Stimulated activated naive CD8-positive, alpha-beta T cell treated with anti-CD3 and anti-CD28 coated beads, Interleukin-15, amount 100 ng/mL, for 72 hours (primary cell): ENCODE measurements around the gene TSHZ3.

Experiments used
- ATAC-seq: fragments of 150-1000 bp; cut with Tn5 transposase; 2 replicates; pipeline ENCODE4 v1.10.0; 2021; ENCODE audit warnings: mild to moderate bottlenecking, moderate library complexity
- DNase-seq, 2 donors: peaks; one replicate each; pipeline ENCODE4 v3.0.0; 2021 to 2022
- H3K27ac Mint-ChIP-seq, 2 donors: one replicate each; pipeline ENCODE4 v1.8.0; 2022; ENCODE audit warnings: mild to moderate bottlenecking in 2 of 2, mixed read lengths in 2 of 2, moderate library complexity in 2 of 2
- H3K27me3 Mint-ChIP-seq: one replicate; pipeline ENCODE4 v1.8.0; 2022; ENCODE audit warnings: mixed read lengths
- H3K4me1 Mint-ChIP-seq: one replicate; pipeline ENCODE4 v1.8.0; 2022; ENCODE audit warnings: mild to moderate bottlenecking, mixed read lengths
- H3K4me3 Mint-ChIP-seq, 2 donors: one replicate each; pipeline ENCODE4 v1.8.0; 2022; ENCODE audit warnings: mild to moderate bottlenecking in 2 of 2, mixed read lengths in 2 of 2, moderate library complexity in 1 of 2
- H3K9me3 Mint-ChIP-seq, 2 donors: one replicate each; pipeline ENCODE4 v1.8.0; 2022; ENCODE audit warnings: mixed read lengths in 2 of 2

The TSHZ3 gene

DNA sequence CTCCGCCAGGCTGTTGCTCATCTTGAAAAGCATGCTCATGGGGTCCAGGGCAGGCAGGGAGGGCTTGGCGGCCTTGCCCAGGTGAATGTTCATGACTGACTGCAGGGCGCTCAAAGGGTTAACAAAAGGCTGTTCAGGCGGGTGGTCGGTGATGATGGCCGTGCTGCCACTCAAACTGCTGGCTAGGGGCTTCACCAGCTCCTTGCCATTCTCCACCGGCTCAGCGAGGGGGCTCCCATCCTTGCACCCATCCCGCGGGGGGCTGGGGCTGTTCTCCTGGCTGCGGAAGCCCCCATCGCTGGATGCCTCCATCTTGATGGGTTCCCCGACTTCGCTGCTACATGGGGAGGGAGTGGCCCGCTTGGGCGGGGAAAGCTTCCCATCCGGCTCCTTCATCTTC lies 71.7 kb downstream of the TSHZ3 start:
- no peaks in the 10 kb centered on the region for H3K4me1 Mint-ChIP-seq
- H3K9me3 Mint-ChIP-seq, result no peaks in the 10 kb centered on the region
- ATAC-seq, result no peak
- no peak for DNase-seq
- no peak overlapping the region for H3K27ac Mint-ChIP-seq
- H3K4me3 Mint-ChIP-seq, result no peak overlapping the region
- peaks cover 15% of the 10 kb centered on the region for H3K27me3 Mint-ChIP-seq

DNA sequence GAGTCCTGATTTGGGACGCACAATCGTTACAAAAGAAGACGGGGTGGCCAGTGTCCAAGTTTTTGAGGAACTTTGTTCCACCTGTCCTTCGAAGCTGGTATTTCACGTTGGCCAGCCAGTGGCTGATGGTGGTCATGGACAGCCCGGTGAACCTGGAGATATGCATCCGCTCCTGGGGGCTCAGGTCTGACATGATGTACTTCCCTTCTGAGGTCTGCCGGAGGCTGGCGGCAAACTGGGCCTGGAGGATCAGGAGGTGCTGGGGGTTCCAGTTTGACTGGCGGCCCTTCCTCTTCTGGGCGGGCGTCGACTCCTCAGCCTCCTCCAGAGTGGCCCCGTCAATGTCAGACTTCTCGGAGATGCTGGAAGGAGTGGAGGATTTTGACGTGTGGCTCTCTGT lies 72.4 kb downstream of the TSHZ3 start:
- H3K4me3 Mint-ChIP-seq, result no peak overlapping the region
- no peaks in the 10 kb centered on the region for H3K9me3 Mint-ChIP-seq
- no peak for DNase-seq
- no peak for ATAC-seq
- H3K27me3 Mint-ChIP-seq, result peaks cover 15% of the 10 kb centered on the region
- no peak overlapping the region for H3K27ac Mint-ChIP-seq
- no peaks in the 10 kb centered on the region for H3K4me1 Mint-ChIP-seq

DNA sequence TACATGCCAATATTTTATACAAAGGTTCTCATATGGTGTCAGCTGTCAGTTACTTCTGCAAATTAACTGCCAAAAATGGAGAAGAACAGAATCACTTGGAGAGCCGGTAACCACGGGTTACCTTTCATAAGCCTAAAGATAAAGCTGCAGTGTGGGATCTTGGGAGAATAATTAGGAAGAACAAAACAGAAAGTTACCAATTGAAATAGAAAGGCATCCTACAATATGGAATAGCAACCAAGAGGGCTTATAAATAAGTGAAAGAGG lies 74.2 kb downstream of the TSHZ3 start:
- no peaks in the 10 kb centered on the region for H3K9me3 Mint-ChIP-seq
- H3K27me3 Mint-ChIP-seq, result peaks cover 8% of the 10 kb centered on the region
- no peaks in the 10 kb centered on the region for H3K4me1 Mint-ChIP-seq
- DNase-seq (no peak), ATAC-seq (no peak)
- no peak overlapping the region for H3K27ac Mint-ChIP-seq
- no peak overlapping the region for H3K4me3 Mint-ChIP-seq

DNA sequence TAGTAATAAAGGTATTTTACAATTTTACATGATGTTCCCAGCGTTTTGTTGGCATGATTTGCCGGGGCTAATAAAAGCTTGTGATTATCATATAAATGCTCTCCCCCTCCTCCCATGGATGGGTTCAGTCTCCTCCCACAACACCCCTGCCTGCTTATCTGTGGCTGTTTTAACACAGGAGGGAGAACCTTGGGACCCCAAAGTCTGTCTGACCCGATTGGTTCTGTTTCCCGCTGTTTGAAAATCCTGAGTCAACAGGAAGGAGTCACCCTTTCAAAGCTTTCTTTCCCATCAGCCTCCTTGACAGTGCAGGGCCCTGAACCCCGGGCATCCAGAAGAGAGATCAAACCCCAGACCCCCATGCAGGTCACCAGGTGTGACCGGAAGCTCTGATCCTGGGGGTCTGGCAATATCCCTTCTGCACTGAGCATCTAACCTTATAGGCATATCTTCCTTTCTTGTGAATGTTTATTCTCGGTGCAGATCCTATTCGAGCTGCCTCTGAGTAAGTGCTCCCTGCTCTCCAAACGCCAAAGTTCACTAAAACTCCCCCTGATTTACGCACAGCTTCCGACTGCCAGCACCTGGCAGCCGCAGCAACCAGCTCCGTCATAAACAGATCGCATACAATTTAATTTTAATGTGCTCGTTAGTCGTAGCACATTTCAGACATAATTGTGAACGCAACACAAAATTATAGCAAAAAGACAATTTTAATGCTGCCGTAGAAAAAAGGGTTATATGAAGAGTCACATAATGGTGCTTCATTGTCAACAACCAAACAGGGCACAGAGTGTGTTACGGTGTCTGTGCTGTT lies 74.8 kb downstream of the TSHZ3 start:
- ATAC-seq, result no peak
- H3K4me3 Mint-ChIP-seq, result no peak overlapping the region
- DNase-seq, result no peak
- no peaks in the 10 kb centered on the region for H3K4me1 Mint-ChIP-seq
- H3K27ac Mint-ChIP-seq, result no peak overlapping the region
- H3K27me3 Mint-ChIP-seq, result peaks cover 8% of the 10 kb centered on the region
- no peaks in the 10 kb centered on the region for H3K9me3 Mint-ChIP-seq

DNA sequence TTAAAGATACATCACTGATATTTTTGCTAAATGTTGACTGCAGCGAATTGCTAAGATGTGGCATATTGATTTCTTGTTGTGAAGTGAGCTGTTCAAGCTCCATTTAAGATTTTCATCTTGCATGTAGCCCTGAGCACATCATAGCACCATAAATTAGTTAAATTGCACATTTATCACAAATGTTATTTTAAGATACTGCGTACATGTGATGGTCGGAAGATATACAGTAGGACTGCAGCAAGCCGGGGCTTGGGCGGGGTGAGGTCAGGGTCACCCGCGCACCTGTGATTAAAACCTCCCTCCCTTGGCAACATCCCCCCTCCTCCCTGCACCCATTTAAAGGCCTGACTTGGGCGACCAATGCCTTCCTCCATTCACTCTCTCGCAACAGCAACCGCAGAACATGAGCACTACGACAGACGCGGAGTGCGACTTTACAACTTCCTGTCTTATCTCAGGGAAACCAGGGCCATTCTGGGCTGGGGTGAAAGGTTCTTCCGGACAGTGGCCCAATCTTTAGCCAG lies 76.6 kb downstream of the TSHZ3 start:
- Mint-ChIP-seq H3K9me3 (no peaks in the 10 kb centered on the region), H3K27ac (no peak overlapping the region), H3K27me3 (peaks cover 8% of the 10 kb centered on the region), H3K4me3 (no peak overlapping the region), H3K4me1 (no peaks in the 10 kb centered on the region)
- no peak for DNase-seq
- no peak for ATAC-seq

DNA sequence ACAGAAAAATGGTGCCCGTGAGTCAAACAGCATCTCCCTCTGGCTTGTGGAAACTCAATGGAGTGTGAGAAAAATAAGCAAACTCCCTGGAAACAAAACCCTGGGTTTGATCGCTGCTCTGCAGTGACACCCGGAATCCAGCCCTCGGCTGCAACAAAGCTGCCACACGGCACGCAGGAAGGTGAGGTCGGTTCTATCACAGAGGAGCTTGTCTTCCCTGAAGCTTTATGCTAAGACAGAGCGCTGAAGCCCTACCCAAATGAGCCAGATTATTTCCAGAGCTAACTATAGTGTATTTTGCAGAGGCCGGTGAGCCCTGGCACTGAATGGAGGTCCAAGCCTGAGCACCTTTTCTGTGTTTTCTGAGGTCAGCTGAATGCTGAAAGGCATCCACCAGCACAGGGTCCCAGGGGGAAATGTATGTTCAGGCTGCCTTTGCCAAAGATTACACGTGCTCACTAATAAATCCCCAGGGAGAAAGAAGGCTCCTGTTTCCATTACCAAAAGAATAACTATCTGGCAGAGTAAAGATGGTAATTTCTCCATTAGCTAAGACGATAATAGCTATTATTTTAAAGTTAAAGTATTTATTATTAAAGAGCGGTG lies 77.8 kb downstream of the TSHZ3 start:
- Mint-ChIP-seq H3K9me3 (no peaks in the 10 kb centered on the region), H3K4me3 (no peak overlapping the region), H3K4me1 (no peaks in the 10 kb centered on the region), H3K27me3 (peaks cover 8% of the 10 kb centered on the region), H3K27ac (no peak overlapping the region)
- no peak for DNase-seq
- ATAC-seq, result no peak

DNA sequence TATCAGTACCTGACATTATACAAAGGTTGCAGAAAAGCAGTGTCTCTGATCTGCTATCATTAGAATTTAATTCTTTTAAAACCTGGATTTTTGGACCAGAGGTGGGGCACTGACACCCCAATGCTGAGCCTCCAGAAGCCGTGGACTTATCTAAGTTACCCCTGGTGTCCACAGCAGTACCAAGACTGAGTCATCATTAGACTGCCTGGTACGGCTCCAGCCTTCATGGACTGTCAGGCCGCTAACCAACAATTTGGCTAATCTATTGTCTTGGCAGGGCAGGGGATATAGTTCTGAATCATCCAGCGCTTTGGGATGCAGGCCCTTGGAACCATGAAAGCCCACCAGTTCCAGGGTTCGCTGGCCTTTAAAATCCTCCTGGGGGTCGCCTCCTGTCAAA lies 78.3 kb downstream of the TSHZ3 start:
- Mint-ChIP-seq H3K4me1 (no peaks in the 10 kb centered on the region), H3K4me3 (no peak overlapping the region), H3K27ac (no peak overlapping the region), H3K27me3 (peaks cover 8% of the 10 kb centered on the region), H3K9me3 (no peaks in the 10 kb centered on the region)
- DNase-seq (no peak), ATAC-seq (no peak)

DNA sequence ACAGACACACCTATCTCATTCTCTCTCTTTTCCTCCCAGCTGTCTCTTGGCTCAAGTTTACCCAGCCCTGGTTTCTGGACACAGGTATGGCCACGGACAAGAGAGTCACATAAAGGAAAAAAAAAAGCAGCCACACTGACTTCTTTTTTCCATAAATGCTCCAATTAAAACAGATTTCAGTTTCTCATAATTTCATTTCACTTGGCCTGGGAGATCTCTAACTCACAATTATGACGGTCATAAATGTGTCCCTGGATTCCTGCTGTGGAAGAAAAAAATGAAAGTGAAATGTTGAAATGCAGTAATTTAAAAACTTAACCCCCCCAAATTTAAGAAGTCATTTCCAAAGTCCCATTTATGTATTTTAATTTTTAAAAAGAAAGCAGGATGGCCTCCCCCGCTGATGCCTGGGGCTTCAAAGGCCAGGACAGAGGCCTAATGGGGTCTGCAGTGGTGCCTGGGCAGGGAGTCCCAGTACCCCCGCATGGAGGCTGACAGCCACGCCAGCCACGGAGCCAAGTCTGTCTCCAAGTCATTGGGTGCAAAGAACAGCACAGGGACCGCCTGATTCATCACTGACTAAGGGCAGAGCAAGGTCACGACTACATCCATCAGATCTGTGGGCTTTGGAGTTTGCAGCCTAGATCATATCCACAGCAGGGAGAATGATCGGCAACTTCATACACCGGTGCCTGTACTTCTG lies 79.7 kb downstream of the TSHZ3 start:
- ATAC-seq (no peak), DNase-seq (no peak)
- no peaks in the 10 kb centered on the region for H3K9me3 Mint-ChIP-seq
- no peak overlapping the region for H3K4me3 Mint-ChIP-seq
- no peak overlapping the region for H3K27ac Mint-ChIP-seq
- no peaks in the 10 kb centered on the region for H3K4me1 Mint-ChIP-seq
- peaks cover 5% of the 10 kb centered on the region for H3K27me3 Mint-ChIP-seq

DNA sequence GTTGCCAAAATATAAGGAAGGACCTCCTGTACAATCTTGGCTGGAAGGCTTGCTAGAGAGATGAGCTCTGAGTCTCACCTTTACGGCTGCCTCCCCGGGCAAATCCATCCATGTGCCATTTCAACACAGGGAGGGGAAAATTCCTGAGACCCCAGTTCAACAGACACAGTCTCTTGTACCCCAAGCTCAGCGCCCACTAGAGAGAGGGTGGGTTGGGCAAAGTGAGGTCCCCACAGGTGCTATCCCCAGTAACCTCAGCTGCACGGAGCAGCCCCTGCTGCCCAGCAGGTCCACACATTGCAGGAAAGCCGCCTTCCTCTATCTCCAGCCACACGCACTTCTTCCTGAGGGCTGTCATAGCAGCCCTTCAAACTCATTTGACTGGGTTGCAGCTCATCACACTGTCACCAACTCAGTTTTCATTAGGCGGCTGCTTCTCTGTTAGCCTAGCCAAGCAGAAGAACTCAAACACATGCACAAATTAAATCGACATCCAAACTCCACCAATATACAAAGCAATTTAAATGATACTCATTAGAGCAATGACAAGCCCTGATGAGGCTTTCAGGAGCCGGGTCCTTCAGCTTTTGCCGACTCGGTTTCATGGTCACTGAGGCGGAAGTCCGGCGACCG lies 80.4 kb downstream of the TSHZ3 start:
- Mint-ChIP-seq H3K27ac (peak overlapping the region in 1 of 2 donors; percentile 28), H3K4me3 (no peak overlapping the region), H3K9me3 (no peaks in the 10 kb centered on the region), H3K4me1 (no peaks in the 10 kb centered on the region), H3K27me3 (peaks cover 8% of the 10 kb centered on the region)
- DNase-seq, result no peak
- ATAC-seq, result no peak

DNA sequence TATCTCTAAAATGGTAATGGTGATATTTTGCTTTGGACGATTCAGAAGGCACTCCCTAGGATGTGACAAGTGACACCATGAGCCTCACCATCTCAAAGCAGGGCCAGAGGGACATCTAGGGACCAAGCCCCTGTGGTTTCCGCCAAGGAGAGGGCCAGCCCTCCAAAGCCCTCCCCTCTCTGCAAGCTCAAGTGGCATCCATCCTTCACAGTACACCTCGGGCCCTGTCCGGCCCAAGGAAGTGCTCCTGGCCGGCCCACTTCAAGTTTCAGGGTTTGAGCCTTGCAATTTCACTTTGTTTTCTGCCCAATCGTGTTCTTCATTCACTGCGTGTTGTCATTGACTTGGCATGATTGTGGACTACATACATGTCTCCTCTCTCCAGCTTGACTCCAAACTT lies 82.5 kb downstream of the TSHZ3 start:
- ATAC-seq (no peak), DNase-seq (no peak)
- no peak overlapping the region for H3K4me3 Mint-ChIP-seq
- H3K27ac Mint-ChIP-seq, result no peak overlapping the region
- H3K9me3 Mint-ChIP-seq, result no peaks in the 10 kb centered on the region
- H3K27me3 Mint-ChIP-seq, result peaks cover 8% of the 10 kb centered on the region
- H3K4me1 Mint-ChIP-seq, result no peaks in the 10 kb centered on the region

DNA sequence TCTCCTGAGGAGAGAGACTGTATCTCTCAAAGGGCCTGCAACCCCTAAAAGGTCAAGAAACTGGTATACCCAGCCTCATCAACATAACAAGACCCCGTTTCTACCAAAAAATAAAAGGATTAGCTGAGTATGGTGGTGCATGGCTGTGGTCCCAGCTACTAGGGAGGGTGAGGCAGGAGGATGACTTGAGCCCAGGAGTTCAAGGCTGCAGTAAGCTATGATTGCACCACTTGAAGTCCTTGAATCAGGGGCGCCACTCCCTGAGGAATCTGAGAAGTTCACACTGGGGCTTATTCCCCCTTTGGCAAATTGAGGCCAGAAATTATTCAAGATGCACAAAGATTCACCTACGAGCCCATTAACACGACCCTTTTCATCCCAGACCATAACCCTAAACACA lies 83.0 kb downstream of the TSHZ3 start:
- DNase-seq, result no peak

DNA sequence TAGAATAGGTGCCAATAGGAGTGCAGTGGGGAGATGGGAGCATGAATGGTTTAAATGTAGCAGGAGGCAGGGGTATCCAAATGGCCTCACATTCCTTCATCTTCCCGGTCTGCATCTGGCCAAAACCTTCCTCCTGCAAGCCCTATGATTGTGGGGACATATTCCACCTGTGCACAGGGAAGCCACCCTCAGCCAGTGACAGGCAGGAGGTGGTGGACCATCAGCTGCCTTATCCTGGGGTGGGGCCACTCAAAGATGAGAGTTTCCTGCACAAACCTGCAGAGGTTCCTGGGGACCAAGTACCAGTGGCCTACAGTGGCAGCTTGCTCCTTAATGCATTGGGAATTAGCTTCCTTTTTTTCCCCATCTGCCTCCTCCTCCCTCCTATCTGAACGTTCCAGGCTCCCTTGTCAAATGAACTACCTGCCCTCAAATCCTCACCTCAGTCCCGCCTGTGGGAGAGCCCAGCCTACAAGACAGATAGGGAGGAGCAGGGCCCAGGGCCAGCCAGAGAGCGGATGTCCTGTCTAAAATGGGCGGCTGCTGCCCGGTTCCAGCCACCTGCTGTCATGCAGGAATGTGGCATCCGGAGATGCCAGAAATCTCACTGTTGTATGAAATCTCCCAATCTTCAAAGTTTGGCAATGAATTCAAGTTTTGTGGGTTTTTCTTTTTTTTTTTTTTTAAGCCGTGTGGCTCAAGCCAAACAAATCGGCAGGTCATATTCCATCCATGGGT lies 85.0 kb downstream of the TSHZ3 start:
- DNase-seq (no peak), ATAC-seq (no peak)
- H3K4me1 Mint-ChIP-seq, result no peaks in the 10 kb centered on the region
- no peak overlapping the region for H3K4me3 Mint-ChIP-seq
- H3K9me3 Mint-ChIP-seq, result no peaks in the 10 kb centered on the region
- H3K27me3 Mint-ChIP-seq, result peaks cover 21% of the 10 kb centered on the region
- H3K27ac Mint-ChIP-seq, result no peak overlapping the region

More for the DNA sequence above, 83.0 kb downstream of the TSHZ3 start:
- H3K27ac Mint-ChIP-seq, result no peak overlapping the region
- no peaks in the 10 kb centered on the region for H3K4me1 Mint-ChIP-seq
- H3K4me3 Mint-ChIP-seq, result no peak overlapping the region
- no peak for ATAC-seq
- H3K9me3 Mint-ChIP-seq, result no peaks in the 10 kb centered on the region
- H3K27me3 Mint-ChIP-seq, result peaks cover 8% of the 10 kb centered on the region

DNA sequence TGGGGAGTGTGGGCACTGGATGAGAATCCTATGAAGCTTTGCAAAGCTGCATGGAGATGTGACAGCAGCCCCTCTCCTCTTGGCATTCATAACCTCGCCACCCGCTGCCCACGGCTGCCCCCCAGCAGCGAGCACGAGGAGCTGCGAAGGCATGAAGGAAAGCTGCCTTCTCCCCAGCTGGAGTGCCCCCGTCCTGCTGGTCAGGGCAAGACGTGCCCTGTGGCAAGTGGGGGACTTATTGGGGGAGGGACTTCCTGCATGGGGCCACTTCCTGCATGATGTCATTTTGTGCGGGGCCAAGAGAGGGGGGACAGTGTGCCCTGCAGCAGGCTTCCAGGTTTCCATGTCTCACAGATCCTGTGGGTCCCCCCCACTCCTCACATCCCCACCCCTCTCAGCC lies 85.9 kb downstream of the TSHZ3 start:
- Mint-ChIP-seq H3K27ac (no peak overlapping the region), H3K4me1 (no peaks in the 10 kb centered on the region), H3K9me3 (no peaks in the 10 kb centered on the region), H3K27me3 (peaks cover 21% of the 10 kb centered on the region), H3K4me3 (no peak overlapping the region)
- no peak for DNase-seq
- ATAC-seq, result no peak

DNA sequence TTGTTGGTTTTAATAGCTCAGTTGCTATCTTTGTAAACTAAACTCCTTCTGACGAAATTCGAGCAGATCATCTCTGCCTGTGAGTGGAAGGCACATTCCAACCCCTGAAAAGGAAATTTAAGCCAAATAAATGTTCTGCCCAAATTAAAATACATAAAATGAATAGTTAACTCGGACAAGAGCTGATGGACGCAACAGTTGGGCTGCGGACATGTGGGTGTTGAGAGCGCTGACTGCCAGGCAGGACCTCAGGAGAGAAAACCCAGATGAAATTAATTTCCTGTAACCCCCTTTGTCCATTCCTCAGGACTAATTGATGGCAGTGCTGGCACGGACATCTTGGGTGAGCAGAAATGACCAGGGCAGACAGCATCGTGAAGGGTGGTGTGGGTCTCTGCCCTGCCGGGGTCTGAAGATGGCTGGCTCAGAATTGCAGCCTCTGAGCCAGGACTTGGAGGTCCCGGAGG lies 86.5 kb downstream of the TSHZ3 start:
- peaks cover 24% of the 10 kb centered on the region for H3K27me3 Mint-ChIP-seq

DNA sequence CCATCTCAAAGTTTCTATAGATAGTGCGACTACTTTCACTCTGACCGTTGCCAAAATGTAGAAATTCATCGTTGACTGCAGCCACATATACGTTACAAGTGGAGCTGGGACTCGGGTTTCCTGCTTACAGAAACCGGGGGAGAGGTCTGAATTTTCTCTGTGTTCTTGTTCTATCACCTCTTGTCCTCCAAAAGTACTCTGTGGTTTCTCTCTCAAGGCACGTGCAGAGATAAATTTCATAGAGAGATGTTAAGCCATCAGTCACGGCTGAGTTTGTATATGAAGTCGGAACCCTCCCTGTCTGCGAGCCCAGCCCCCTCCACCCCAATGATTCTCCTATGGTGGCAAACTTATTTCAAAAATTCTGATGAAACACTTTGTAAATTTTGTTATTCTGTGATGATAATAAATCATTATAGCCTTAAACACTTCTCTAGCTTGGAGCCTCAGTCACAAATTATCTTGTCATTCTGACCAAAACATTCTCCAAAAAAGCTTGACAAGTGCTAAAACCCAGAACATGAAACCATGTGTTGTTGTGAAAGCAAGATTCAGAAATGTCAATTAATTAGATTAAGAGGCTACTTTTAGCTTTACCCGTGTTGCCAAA lies 87.5 kb downstream of the TSHZ3 start:
- Mint-ChIP-seq H3K9me3 (no peaks in the 10 kb centered on the region), H3K4me1 (no peaks in the 10 kb centered on the region), H3K27ac (no peak overlapping the region), H3K27me3 (peaks cover 33% of the 10 kb centered on the region), H3K4me3 (no peak overlapping the region)
- DNase-seq (no peak), ATAC-seq (no peak)

More for the DNA sequence above, 86.5 kb downstream of the TSHZ3 start:
- no peak overlapping the region for H3K4me3 Mint-ChIP-seq
- no peak overlapping the region for H3K27ac Mint-ChIP-seq
- DNase-seq (no peak), ATAC-seq (no peak)
- no peaks in the 10 kb centered on the region for H3K4me1 Mint-ChIP-seq
- H3K9me3 Mint-ChIP-seq, result no peaks in the 10 kb centered on the region
